Subcutaneous abdominal adipose tissue (tissue), 5 donors: Measurements from ENCODE around the gene RSPH6A.
"Not testable (repeated sequence)": the region's sequence is repeated elsewhere in the genome, so short reads cannot be mapped to it uniquely, and the experiment has no call there.

Source experiments
- H3K27ac ChIP-seq: one replicate; pipeline ENCODE4 v1.7.0; 2013; ENCODE audit warnings: low read depth, mild to moderate bottlenecking, inconsistent platforms, low read length, moderate library complexity
- H3K27me3 ChIP-seq, 5 donors: one replicate each; pipeline ENCODE4 v1.7.0; 2013; ENCODE audit warnings: low read length in 5 of 5, inconsistent platforms in 1 of 5; ENCODE audit not compliant: control insufficient read depth in 5 of 5, insufficient read depth in 4 of 5
- H3K36me3 ChIP-seq, 5 donors: one replicate each; pipeline ENCODE4 v1.7.0; 2013; ENCODE audit warnings: low read length in 5 of 5; ENCODE audit not compliant: control insufficient read depth in 5 of 5, insufficient read depth in 5 of 5
- H3K4me1 ChIP-seq, 5 donors: one replicate each; pipeline ENCODE4 v1.7.0; 2013; ENCODE audit warnings: low read length in 5 of 5, mild to moderate bottlenecking in 3 of 5, moderate library complexity in 1 of 5; ENCODE audit not compliant: control insufficient read depth in 5 of 5, insufficient read depth in 5 of 5
- H3K4me3 ChIP-seq, 5 donors: one replicate each; pipeline ENCODE4 v1.7.0; 2013; ENCODE audit warnings: low read length in 5 of 5, low read depth in 1 of 5
- H3K9ac ChIP-seq, 5 donors: one replicate each; pipeline ENCODE4 v1.7.0; 2013; ENCODE audit warnings: low read length in 5 of 5, mild to moderate bottlenecking in 4 of 5, moderate library complexity in 3 of 5
- H3K9me3 ChIP-seq, 5 donors: one replicate each; pipeline ENCODE4 v1.7.0; 2013; ENCODE audit warnings: low read length in 5 of 5; ENCODE audit not compliant: control insufficient read depth in 5 of 5
- donor health status: healthy.
- donor health status: healthy.
- donor health status: healthy.
- donor health status: healthy.
- donor health status: healthy.

The RSPH6A gene

GRCh38 chr19:45804959-45805230 is 10.2 kb downstream of the RSPH6A start:
- H3K4me1 ChIP-seq, result peaks cover 2 to 6% (median 5%) of the 10 kb centered on the region in 5 donors
- H3K27me3 ChIP-seq, result peaks cover 0 to 9% (median 3%) of the 10 kb centered on the region in 5 donors
- no peak overlapping the region for H3K27ac ChIP-seq
- no peak overlapping the region for H3K4me3 ChIP-seq
- no peaks in the 10 kb centered on the region for H3K36me3 ChIP-seq
- no peaks in the 10 kb centered on the region for H3K9me3 ChIP-seq
- no peak overlapping the region for H3K9ac ChIP-seq

GRCh38 chr19:45804140-45804958 is 10.8 kb downstream of the RSPH6A start:
- Histone ChIP-seq H3K9me3 (no peaks in the 10 kb centered on the region), H3K4me1 (peaks cover 0 to 3% (median under 1%) of the 10 kb centered on the region in 5 donors), H3K27ac (no peak overlapping the region), H3K27me3 (peaks cover 0 to 9% (median 3%) of the 10 kb centered on the region in 5 donors), H3K36me3 (no peaks in the 10 kb centered on the region), H3K4me3 (no peak overlapping the region), H3K9ac (no peak overlapping the region)

- Histone ChIP-seq H3K27me3 (peaks cover 0 to 9% (median 3%) of the 10 kb centered on the region in 5 donors), H3K4me1 (peaks cover 0 to 7% (median 5%) of the 10 kb centered on the region in 5 donors), H3K9me3 (no peaks in the 10 kb centered on the region), H3K9ac (no peak overlapping the region), H3K4me3 (no peak overlapping the region), H3K27ac (no peak overlapping the region), H3K36me3 (no peaks in the 10 kb centered on the region)
Measured at GRCh38 chr19:45801603-45802175, 13.4 kb downstream of the RSPH6A start.

GRCh38 chr19:45800070-45800553 is 15.0 kb downstream of the RSPH6A start:
- Histone ChIP-seq H3K9me3 (no peaks in the 10 kb centered on the region), H3K4me1 (peaks cover 0 to 6% (median 5%) of the 10 kb centered on the region in 5 donors), H3K27me3 (peaks cover 0 to 9% (median 3%) of the 10 kb centered on the region in 5 donors), H3K36me3 (no peaks in the 10 kb centered on the region), H3K27ac (no peak overlapping the region), H3K4me3 (no peak overlapping the region), H3K9ac (no peak overlapping the region)

GRCh38 chr19:45799541-45799940 is 15.6 kb downstream of the RSPH6A start:
- not testable (repeated sequence) for H3K4me3 ChIP-seq, H3K36me3 ChIP-seq

GRCh38 chr19:45798995-45799517 is 16.1 kb downstream of the RSPH6A start:
- Histone ChIP-seq H3K4me3 (no peak overlapping the region), H3K9me3 (no peaks in the 10 kb centered on the region), H3K27me3 (peaks cover 0 to 9% (median 3%) of the 10 kb centered on the region in 5 donors), H3K4me1 (peaks cover 0 to 6% (median 5%) of the 10 kb centered on the region in 5 donors), H3K9ac (no peak overlapping the region), H3K27ac (no peak overlapping the region), H3K36me3 (no peaks in the 10 kb centered on the region)

More at GRCh38 chr19:45799541-45799940, 15.6 kb downstream of the RSPH6A start:
- not testable (repeated sequence) for H3K27me3 ChIP-seq, H3K27ac ChIP-seq, H3K4me1 ChIP-seq, H3K9ac ChIP-seq, H3K9me3 ChIP-seq

- Histone ChIP-seq H3K9me3 (no peaks in the 10 kb centered on the region), H3K4me3 (no peak overlapping the region), H3K4me1 (peaks cover 10 to 32% (median 26%) of the 10 kb centered on the region in 5 donors), H3K27ac (no peak overlapping the region), H3K27me3 (peaks cover 0 to 2% (median 0%) of the 10 kb centered on the region in 5 donors), H3K9ac (no peak overlapping the region), H3K36me3 (peaks cover 0 to 7% (median 4%) of the 10 kb centered on the region in 5 donors)
Measured at GRCh38 chr19:45794627-45795026, 20.5 kb downstream of the RSPH6A start.

GRCh38 chr19:45793876-45794275 is 21.2 kb downstream of the RSPH6A start:
- Histone ChIP-seq H3K4me1 (peaks cover 10 to 28% (median 22%) of the 10 kb centered on the region in 5 donors), H3K36me3 (peaks cover 0 to 15% (median 11%) of the 10 kb centered on the region in 5 donors), H3K27ac (no peak overlapping the region), H3K27me3 (peaks cover 0 to 2% (median 0%) of the 10 kb centered on the region in 5 donors), H3K9me3 (no peaks in the 10 kb centered on the region), H3K4me3 (no peak overlapping the region), H3K9ac (no peak overlapping the region)

GRCh38 chr19:45793178-45793564 is 21.9 kb downstream of the RSPH6A start:
- H3K4me3 ChIP-seq, result peak overlapping the region in 4 of 5 donors; percentile 39 to 81 (median 74)
- no peaks in the 10 kb centered on the region for H3K9me3 ChIP-seq
- peak overlapping the region in 2 of 5 donors; percentile 37 to 64 for H3K9ac ChIP-seq
- peaks cover 11 to 34% (median 27%) of the 10 kb centered on the region in 5 donors for H3K4me1 ChIP-seq
- peaks cover 0 to 2% (median 0%) of the 10 kb centered on the region in 5 donors for H3K27me3 ChIP-seq
- peaks cover 0 to 22% (median 16%) of the 10 kb centered on the region in 5 donors for H3K36me3 ChIP-seq
- no peak overlapping the region for H3K27ac ChIP-seq
